SK-N-DZ (cell line): Measurements from ENCODE around the gene MACROD2.
A peak's percentile ranks its signal among the peaks of the same experiment; 100 is the strongest.
"Not testable (repeated sequence)": the region's sequence is repeated elsewhere in the genome, so short reads cannot be mapped to it uniquely, and the experiment has no call there.

Source experiments
- DNase-seq: peaks from one replicate; pipeline ENCODE4 v3.0.0-alpha.2; 2015; ENCODE audit warnings: low spot score

MACROD2 gene

DNA sequence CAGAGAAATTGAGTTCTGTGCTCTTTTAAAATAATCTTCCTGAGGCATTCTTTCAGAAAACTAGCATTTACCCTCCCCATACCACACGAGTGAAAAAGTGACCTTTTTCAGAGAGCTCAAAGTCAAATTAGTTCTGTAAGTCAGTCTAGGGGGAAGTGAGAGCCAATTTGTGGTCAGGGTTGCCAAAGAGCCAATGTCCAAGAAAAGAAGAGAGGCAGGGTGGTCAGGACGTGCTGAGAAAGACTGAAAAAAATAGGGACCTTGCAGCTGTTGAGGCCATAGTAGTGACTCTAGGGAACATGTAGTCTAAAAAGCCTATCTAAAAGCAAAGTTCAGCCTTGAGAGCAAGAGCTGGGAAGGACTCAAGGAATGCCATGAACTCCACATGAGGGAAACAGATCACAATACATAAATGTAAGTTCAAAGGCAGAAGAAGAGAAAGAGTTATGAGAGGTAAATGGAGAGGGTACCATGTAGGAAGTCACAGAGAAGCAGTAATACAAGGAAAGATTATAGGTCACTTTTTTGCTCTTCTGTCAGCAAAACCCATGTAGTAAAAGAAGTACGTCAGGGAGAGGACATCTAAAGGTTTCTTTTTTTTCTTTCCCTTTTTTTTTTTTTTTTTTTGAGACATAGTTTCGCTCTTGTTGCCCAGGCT lies 907.2 kb downstream of the MACROD2 start:
- no peak for DNase-seq

DNA sequence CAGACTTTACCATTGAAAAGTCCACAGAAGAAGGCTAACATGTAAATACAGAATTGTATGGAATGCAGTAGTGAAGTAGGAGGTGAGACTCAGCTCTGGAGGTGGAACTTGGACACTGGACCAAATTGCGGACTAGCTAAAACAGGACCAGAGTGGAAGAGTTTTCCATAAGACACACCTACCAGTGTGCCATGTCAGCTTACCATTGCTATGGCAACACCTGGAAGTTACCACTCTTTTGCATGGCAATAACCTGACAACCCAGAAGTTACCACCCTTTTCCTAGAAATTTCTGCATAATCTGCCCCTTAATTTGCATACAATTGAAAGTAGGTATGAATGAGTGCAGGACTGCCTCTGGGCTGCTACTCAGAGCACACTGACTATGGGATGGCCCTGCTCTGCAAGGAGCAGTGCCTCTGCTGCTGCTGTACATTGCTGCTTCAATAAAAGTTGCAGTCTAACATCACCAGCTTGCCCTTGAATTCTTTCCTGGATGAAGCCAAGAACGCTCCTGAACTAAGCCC lies 911.7 kb downstream of the MACROD2 start:
- DNase-seq: no peak

DNA sequence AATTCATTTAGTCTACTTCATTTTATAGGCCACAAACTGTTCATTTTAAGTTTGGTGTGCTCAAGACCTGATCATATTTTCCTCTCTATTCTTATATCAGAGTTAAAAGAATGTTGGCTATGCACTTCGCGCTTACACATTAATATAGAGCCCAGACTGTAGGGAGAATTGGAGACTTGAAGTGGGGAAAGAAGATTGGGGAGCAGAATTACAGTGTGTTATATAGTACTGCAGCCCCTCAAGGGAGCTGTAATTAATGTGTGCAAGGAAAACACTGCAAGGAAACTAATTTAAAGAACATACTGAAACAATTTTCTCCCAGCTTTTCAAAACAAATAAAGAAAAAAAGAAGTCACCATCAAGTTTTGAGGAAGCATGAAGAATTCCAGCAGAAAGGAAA lies 914.8 kb downstream of the MACROD2 start:
- DNase-seq: no peak

DNA sequence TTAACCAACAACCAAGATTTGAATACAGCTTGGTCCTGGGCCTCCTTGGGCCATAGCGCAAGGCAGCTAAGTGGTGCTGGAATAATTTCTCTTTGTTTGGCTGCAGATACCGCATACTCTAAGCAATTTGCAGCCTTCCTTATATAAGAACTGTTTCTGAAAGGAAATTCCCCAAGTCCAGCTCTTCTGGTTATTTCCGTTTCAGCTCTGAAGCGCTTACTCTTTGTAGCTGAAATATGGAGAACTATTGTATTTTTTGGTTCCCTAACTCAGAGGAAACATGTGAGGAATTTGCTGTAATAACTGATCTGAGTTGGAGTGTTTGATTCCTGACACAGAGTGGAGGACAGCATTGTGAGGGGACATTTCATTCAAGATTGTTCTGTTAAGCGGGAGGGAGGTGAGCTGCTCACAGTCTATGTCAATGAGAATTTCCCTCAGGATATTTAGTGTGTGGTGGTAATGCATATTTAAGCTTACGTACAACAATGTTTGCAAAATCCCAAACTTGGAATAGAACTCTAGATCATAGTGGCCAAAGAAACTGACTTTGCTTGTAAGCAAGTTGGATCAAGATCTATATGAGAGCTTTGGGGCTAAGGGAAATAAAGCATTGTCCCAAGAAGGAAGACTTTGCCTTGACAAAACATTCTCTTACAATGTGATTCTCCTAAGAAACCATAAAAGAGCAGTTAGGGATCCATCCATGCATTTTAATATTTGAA lies 918.7 kb downstream of the MACROD2 start:
- no peak for DNase-seq

DNA sequence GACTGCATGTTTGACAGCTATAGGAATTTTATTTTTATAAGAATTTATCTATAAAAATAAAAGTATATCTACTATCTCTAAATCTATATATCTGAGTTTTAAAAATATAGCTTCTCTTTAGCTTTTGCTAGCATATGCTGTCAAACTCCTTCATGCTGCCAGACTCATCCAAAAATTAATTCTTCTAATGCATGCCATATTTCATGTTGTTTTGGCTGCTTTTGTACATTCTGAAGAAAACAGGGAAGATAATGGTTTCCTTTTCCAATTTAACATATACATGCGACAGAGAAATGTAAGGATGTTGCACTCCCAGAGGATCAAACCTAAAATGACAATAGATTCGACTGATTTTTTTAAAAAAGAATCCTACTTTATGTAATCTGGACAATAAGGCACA lies 919.3 kb downstream of the MACROD2 start:
- no peak for DNase-seq

DNA sequence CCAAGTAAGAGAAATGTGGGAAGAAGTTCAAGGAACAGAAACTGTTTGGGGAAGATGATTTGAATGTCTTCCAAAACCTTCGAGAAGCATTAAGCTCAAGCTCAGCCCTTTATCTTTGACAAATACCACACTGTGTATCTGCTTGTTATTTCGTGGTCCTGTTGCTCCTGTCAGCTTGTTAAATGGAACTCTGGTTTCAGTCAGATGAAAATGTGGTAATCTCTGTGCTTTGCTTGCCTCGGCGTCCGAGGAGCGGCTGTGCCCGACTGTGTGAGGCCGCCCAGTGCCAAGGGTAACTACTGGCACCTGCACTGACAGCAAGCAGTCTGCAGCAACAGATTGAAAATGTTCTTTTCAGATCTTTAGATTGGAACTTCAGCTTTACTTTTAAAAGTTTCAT lies 920.0 kb downstream of the MACROD2 start:
- DNase-seq: peak; percentile 91

DNA sequence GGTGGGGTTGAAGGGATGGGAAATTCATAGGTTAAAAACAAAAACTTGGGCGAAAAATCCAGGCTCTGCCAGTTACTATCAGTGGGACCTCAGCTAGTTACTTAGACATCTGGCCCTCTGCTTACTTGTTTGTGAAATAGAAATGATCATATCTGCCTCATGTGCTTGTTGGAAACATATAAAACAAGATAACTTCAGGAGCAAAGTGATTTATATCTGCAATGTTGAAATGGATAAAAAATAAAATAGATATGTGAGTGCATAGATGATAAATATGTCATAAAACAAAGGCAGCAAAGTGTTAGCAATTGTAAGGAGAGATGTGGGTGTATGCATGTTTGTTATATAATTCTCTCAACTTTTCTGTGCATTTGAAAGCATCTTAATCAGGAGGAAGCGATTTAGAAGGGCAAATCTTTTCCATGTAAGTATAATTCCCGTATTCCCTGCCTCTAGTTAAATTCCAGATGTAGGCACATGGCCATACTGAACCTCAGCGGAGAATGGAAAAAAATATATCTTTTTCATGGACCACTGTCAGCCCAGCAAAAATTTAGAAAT lies 921.1 kb downstream of the MACROD2 start:
- no peak for DNase-seq

DNA sequence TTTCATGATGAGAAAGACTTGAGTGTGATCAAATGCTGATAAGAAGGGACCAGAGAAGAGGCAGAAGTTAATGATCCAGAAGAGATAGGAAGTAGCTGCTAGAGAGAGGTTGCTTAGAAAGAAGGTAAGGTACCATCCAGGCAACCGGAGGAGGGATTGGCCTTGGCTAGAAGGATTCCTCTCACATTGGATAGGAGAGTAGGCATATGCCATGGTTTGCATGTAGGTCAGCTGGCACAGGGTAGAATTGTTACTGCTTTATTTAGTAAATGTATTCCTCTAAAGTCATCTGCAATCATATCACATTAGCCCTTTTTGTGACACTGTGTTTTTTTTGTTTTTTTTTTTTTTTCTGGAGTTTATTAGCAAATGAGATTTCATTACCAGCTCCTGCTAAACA lies 923.0 kb downstream of the MACROD2 start:
- no peak for DNase-seq

DNA sequence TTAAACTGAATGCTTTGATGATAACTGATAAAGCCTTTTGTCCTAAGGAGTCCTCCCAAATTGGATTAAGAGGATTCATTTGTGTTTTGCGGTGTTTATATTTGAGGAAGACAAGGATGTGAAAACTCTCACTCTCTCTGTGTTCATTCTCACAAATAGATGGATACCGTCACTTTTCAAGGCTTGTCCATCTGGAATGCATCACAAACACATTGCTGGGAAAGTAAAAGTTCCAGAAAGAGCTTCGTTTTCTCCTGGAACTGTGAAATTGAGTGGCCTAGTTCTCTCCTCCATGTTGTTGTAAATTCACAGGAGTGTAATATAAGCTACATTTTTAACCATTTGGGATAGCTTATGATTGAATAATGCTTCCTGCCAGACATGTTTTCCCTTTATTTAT lies 923.7 kb downstream of the MACROD2 start:
- DNase-seq: no peak

DNA sequence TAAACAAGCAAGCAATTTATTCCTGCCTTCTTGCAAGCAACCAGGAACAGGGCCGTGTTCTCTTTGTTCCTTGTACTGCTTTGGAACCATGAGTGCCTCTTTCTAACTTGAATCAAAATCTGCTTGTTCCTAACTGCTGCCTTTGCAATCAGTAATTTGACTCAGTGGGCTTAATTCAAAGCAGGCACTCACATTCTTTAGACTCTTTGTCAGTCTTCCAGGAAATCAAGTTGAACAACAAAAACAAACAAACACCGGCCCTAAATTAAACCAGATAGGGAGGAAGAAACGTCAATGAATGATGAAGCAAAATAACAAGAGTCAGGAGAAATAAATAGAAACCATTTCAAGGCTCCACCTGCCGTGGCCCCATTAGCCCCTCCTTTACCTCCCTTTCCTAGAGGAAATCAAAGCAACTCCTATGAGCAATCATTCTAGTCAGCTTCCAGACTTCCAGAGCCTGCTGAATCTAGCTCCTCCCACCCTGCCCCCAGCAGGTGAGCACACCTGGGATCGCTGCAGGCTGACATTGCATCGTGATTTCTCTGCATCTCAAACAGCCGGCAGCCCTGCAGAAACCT lies 924.3 kb downstream of the MACROD2 start:
- no peak for DNase-seq

DNA sequence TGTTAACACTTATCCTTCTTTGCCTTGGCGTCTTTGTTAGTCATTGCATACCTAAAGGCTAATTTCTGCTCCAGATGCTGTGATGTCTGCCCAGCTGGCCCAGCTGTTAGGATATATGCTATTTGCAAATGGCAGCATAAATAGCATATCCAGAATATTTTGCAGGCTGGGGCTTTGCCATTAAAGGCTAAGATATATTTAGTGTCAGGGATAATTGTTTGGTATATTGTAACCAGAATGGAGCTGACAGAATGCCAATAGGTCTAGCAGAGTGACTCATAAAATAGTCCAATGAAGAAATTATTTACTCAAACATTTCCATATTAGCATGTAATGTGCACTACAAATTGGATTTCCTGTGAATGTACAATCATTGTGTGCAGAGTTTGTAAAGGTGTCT lies 926.2 kb downstream of the MACROD2 start:
- DNase-seq: no peak

DNA sequence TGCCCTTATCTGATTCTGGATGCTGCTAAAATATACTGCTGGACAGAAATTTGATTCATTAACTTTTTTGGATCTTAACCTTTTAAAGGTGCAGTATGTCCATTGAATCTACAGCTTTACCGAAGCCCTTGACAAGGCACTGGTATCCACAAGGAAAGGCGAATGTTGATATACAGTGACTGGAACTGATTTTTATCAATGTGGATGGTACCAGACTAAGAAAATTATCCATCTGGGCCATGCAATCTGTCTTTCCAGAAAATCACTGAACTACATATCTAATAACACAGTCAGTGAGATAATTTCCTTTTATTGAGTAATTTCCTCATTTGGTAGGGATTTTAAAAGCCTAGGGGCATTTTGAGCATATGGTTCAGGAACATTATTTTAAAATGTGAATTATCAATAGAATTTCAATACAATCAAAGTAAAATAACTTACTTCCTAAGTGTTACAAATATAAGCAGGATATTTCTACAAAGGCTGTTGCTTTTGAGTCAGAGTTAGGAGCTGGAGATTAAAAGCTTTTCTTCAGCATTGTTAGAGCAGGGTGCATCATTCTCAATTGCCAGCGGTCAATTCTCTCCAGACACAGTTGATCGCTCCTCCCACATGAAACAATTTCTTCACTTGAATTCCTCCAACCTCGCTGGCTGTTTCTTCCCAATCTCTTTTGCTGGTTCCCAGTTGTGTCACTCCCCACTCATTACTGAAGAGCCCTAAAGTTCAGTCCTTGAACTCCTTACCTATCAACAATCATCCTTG lies 927.4 kb downstream of the MACROD2 start:
- DNase-seq: peak; percentile 64

DNA sequence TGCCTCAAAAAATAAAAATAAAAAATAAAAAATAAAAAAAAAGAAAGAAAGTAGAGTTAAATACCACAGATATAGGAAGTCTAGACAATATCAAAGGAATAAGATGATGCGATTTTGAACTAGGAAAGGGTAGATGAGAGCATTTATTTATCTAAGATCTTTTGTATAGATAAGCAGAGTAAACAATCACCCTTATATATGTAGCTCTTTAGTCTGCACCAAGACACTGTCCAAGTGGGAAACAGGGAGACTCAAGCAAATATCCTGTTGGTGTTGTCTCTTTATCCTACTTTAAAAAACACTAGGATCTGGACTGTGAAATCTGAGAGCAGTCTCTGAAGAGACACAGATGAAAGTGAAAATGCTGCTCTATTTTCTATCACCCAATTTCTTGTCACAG lies 929.1 kb downstream of the MACROD2 start:
- DNase-seq: no peak

DNA sequence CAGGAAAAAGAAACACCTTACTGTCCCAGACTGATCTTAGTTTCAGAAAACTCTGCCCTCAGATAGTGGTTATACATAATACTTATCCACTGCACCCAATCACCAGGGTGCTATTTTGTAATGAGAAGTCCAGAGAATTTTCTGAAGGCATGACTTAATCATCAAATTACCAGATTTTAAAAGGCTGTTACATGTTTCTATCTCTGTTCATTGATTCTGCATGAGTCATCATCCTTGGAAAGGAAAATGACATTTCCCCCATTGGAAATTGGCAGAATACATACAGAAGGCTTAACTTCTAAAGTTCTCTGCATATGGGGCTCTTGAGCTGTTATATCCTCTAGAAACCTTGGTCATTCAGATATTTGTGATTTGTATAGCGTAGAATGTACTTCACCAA lies 930.0 kb downstream of the MACROD2 start:
- DNase-seq: no peak

DNA sequence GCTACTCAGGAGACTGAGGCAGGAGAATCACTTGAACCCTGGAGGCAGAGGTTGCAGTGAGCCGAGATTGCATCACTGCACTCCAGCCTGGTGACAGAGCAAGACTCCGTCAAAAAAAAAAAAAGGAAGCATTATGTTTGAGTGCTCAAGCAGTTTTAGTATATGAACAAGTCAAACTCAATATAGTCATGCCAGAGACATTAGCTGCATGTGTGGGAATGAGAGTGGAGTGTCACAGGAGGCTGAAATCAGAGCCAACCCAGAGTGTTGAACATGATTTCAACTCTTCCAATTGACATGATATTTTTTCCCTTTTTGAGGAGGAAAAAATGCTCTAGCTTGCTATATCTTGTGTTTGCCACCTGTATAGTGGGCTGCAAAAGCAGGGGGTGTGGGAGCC lies 931.1 kb downstream of the MACROD2 start:
- not testable (repeated sequence) for DNase-seq

DNA sequence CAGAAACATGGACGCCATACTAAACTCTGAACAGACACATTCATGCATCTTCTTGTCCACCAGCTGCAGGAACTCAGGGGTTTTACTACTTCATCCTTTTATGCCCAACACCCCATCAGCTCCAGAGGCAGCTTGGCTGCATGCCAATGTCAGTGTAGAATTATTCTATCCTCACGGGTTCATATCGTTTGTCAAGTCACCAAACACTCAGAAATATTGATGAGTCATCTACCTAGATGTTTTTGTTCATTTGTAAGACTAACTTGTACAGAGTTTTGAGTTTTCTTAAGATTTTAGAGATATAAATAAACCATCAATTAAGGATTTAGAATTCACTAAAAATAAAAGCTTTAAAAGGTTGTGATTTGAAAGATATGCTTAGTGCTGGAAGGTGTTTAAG lies 932.8 kb downstream of the MACROD2 start:
- no peak for DNase-seq

DNA sequence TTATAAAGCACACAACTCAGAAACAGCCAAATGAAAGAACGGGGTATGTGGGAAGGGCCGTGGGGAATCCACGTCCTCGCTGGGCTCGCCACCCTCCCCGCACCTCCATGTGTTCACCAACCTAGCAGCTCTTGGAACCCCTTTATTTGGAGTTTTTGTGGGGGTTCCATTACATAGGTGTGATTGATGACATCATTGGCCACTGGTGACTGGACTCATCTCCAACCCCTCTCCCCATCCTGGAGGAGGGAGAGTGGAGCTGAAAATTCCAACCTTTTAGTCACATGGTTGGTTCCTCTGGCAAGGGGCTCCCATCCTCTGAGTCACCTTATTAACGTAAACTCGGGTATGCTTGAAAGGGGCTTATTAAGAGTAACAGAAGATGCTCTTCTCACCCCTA lies 934.1 kb downstream of the MACROD2 start:
- no peak for DNase-seq

DNA sequence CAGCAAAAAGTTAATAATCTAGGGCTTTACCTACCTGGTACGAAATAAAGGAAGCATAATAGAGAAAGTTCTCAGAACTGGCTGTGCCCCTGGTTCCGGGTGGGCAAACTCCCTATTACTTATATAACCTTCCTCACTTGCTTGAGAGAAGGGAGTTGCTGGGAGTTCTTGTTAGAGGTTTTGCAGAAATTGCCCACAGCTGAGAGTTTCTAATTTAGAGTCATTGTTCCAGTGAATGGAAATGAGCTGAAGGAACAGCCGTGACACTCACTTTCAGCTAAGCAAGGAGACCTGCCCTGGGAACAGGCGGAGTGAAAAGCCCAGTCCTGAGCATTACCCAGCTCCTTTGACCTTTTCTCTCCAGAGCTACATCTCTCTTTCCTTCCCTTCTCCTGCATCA lies 936.7 kb downstream of the MACROD2 start:
- DNase-seq: no peak

DNA sequence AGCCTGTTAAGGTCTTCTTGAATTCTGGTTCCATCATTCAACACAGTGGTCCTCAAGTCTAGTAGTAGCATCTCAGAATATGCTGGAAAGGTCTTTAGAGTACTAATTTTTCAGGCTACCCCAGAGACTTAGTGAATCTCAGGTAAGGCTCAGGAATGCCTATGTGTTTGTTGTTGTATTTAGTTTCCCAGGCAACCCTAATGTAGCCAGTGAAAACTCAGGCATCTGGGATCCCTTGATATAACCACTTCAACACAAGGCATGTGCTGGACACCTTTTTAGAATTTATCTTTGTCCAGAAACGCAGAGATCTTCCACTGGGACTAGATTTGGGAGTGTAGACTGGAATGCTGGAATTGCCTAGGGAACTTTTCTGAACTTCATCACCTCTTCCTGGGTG lies 940.0 kb downstream of the MACROD2 start:
- DNase-seq: no peak

DNA sequence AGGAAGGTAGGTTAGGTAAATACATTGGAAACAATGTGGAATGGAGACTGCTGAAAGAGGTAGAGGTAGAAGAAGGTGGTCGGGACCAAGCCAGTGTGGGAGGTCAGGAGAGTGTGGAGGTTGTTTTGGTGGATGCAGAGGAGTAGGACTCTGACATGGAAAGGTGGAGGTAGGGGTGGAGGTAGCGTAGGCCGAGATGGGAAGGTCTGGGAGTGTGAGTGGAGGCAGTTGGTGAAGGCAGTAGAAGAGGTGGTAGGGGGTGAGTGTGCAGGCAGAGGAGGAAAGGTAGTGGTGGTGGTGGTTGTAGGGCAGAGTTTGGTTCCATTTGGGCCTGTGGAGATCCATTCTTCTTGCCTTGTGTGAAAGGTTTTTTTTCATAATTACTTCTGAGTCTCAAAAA lies 941.7 kb downstream of the MACROD2 start:
- DNase-seq: no peak

DNA sequence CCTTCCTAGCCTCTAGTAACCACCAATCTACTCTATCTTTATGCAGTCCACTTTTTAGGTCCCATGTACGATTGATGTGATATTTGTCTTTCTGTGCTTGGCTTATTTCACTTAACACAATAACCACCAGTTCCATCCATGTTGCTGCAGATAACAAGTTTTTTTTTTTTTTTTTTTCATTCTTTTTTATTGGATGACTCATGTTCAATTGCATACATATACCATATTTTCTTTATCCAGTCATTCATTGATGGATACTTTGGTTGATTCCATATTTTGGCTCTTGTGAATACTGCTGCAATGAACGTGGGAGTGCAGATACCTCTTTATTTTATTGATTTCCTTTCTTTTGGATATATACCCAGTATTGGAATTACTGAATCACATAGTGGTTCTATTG lies 942.5 kb downstream of the MACROD2 start:
- DNase-seq: no peak

DNA sequence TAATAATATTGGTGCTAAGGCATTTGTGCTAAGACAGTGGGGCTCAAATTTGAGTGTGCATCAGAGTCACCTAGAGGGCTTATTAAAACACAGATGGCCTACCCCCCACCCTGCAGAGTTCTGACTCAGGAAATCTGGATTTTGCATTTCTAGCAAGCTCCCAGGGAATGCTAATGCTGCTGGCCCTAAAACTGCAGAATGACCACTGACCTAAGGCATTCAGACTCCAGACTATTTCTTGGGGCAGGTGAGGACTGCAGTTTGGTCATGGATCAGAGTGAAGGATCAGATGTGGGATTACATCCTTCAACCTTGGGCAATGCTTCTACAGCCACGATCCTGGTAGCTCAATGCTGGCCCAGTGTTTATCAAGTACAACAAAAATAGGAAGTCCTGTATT lies 952.2 kb downstream of the MACROD2 start:
- no peak for DNase-seq
